OCI-LY7 (cell line): ENCODE data around the gene GRAMD2A.

ENCODE experiments used
- CTCF ChIP-seq: fragments of 200-600 bp; sonication (generic); conservative IDR thresholded peaks from 2 replicates; pipeline ENCODE4 v1.5.1; 2014; ENCODE audit warnings: mild to moderate bottlenecking, antibody characterized with exemption, low read length, moderate library complexity, mixed read lengths
- EZH2phosphoT487 ChIP-seq: fragments of 200-600 bp; sonication (generic); IDR thresholded peaks from 2 replicates; pipeline ENCODE4 v1.6.1; 2018; ENCODE audit warnings: low read depth, borderline replicate concordance, mild to moderate bottlenecking, mixed run types, antibody characterized with exemption, low read length, moderate library complexity, mixed read lengths

- TF ChIP-seq CTCF (no peak), EZH2phosphoT487 (no peak)
Observed at GRCh38 chr15:72230197-72231065, 32.8 kb upstream of the GRAMD2A start.
